ELF-1 (cell line): Measurements from ENCODE around the gene CLPTM1L.
"Not testable (repeated sequence)": the region's sequence is repeated elsewhere in the genome, so short reads cannot be mapped to it uniquely, and the experiment has no call there.

Source experiments
- DNase-seq: peaks from one replicate; pipeline ENCODE4 v3.0.0-alpha.2; 2016; ENCODE audit warnings: low read depth, low spot score

CLPTM1L gene

GRCh38 chr5:1359713-1360112, 14.8 kb upstream of the CLPTM1L start:
- DNase-seq = no peak

GRCh38 chr5:1359031-1359645, 14.2 kb upstream of the CLPTM1L start:
- no peak for DNase-seq

- DNase-seq = no peak
These were observed 13.8 kb upstream of the CLPTM1L start for GRCh38 chr5:1358726-1359025.

GRCh38 chr5:1357946-1358725, 13.2 kb upstream of the CLPTM1L start:
- DNase-seq = no peak

- DNase-seq = no peak
These were observed 12.2 kb upstream of the CLPTM1L start for GRCh38 chr5:1356873-1357787.

GRCh38 chr5:1354576-1354975, 9.7 kb upstream of the CLPTM1L start:
- DNase-seq = no peak

- DNase-seq = no peak
These were observed 7.6 kb upstream of the CLPTM1L start for GRCh38 chr5:1352231-1353219.

- DNase-seq = no peak
These were observed 6.3 kb upstream of the CLPTM1L start for GRCh38 chr5:1351156-1351555.

- no peak for DNase-seq
These were observed 4.3 kb upstream of the CLPTM1L start for GRCh38 chr5:1349246-1349645.

GRCh38 chr5:1348986-1349245, 4.0 kb upstream of the CLPTM1L start:
- no peak for DNase-seq

GRCh38 chr5:1347571-1347970, 2.7 kb upstream of the CLPTM1L start:
- no peak for DNase-seq

- DNase-seq = no peak
These were observed 1.9 kb upstream of the CLPTM1L start for GRCh38 chr5:1346627-1347440.

- DNase-seq = no peak
These were observed 1.2 kb upstream of the CLPTM1L start for GRCh38 chr5:1345876-1346626.

- no peak for DNase-seq
These were observed 683 bp downstream of the CLPTM1L start for GRCh38 chr5:1343931-1344901.

- no peak for DNase-seq
These were observed 1.6 kb downstream of the CLPTM1L start for GRCh38 chr5:1343315-1343751.

GRCh38 chr5:1342711-1343110, 2.2 kb downstream of the CLPTM1L start:
- DNase-seq = not testable (repeated sequence)

- no peak for DNase-seq
These were observed 2.6 kb downstream of the CLPTM1L start for GRCh38 chr5:1342268-1342667.

GRCh38 chr5:1341863-1342262, 3.0 kb downstream of the CLPTM1L start:
- no peak for DNase-seq

- not testable (repeated sequence) for DNase-seq
These were observed 5.1 kb downstream of the CLPTM1L start for GRCh38 chr5:1339818-1340210.
